ENCODE measurements around the gene TRIM36.

TRIM36 gene

GRCh38 chr5:115136294-115136693 is 33.4 kb downstream of the TRIM36 start:
- ATAC-seq, result no peak
- TF ChIP-seq TOX (CRISPR knock-in tag; IDR thresholded peaks at IDR 0.05; ENCODE audit: borderline replicate concordance), result no peak
- no peak for TF ChIP-seq ISL1 (CRISPR knock-in tag; IDR thresholded peaks at IDR 0.05)
- no peak for TF ChIP-seq CSDC2 (CRISPR knock-in tag; IDR thresholded peaks at IDR 0.05)

DNA sequence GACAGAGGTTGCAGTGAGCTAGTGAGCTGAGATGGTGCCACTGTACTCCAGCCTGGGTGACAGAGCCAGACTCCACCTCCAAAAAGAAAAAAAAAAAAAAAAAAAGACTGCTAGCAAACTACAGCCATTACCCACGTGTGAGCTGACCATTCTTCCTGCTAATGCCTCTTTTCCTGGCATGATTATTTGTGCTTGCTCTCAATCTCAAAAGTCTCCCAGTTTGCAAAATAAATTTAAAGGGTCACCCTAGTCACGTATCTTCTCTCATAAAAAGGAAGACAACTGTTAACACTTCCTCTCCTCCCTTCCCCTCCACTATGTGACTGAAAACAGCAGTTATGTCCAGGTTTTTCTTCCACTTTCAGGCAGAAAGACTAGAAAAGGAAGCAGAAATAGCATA is 37.2 kb downstream of the TRIM36 start:
- ATAC-seq, result no peak
- TF ChIP-seq ZNF565 (CRISPR knock-in tag; conservative IDR thresholded peaks at IDR 0.05; ENCODE audit: low read depth), result no peak
- TF ChIP-seq BACH2 (CRISPR knock-in tag; IDR thresholded peaks at IDR 0.05; ENCODE audit: borderline replicate concordance), result no peak
- no peak for TF ChIP-seq CREB5 (CRISPR knock-in tag; IDR thresholded peaks at IDR 0.05; ENCODE audit: low read depth)
- no peak for TF ChIP-seq CSRNP3 (CRISPR knock-in tag; IDR thresholded peaks at IDR 0.05)
- TF ChIP-seq GLIS3 (CRISPR knock-in tag; IDR thresholded peaks at IDR 0.05), result no peak
- no peak for TF ChIP-seq PATZ1 (CRISPR knock-in tag; IDR thresholded peaks at IDR 0.05; ENCODE audit: borderline replicate concordance)

GRCh38 chr5:115126303-115126702 is 43.4 kb downstream of the TRIM36 start:
- no peak for TF ChIP-seq TCF4 (CRISPR knock-in tag; IDR thresholded peaks at IDR 0.05; ENCODE audit: borderline replicate concordance)
- TF ChIP-seq CREB5 (CRISPR knock-in tag; IDR thresholded peaks at IDR 0.05; ENCODE audit: low read depth), result no peak
- TF ChIP-seq SNAI2 (CRISPR knock-in tag; IDR thresholded peaks at IDR 0.05), result no peak
- no peak for TF ChIP-seq ZNF8 (CRISPR knock-in tag; IDR thresholded peaks at IDR 0.05)
- TF ChIP-seq ISL1 (CRISPR knock-in tag; IDR thresholded peaks at IDR 0.05), result no peak
- no peak for TF ChIP-seq GLIS3 (CRISPR knock-in tag; IDR thresholded peaks at IDR 0.05)
- no peak for TF ChIP-seq ARNTL (CRISPR knock-in tag; IDR thresholded peaks at IDR 0.05; ENCODE audit: borderline replicate concordance, low read depth)
- no peak for TF ChIP-seq TSHZ2 (CRISPR knock-in tag; IDR thresholded peaks at IDR 0.05)
- no peak for TF ChIP-seq CSRNP3 (CRISPR knock-in tag; IDR thresholded peaks at IDR 0.05)
- no peak for TF ChIP-seq ZFP3 (CRISPR knock-in tag; IDR thresholded peaks at IDR 0.05)
- TF ChIP-seq ZFP30 (CRISPR knock-in tag; IDR thresholded peaks at IDR 0.05), result no peak
- no peak for TF ChIP-seq OSR1 (CRISPR knock-in tag; IDR thresholded peaks at IDR 0.05)
- no peak for ATAC-seq

DNA sequence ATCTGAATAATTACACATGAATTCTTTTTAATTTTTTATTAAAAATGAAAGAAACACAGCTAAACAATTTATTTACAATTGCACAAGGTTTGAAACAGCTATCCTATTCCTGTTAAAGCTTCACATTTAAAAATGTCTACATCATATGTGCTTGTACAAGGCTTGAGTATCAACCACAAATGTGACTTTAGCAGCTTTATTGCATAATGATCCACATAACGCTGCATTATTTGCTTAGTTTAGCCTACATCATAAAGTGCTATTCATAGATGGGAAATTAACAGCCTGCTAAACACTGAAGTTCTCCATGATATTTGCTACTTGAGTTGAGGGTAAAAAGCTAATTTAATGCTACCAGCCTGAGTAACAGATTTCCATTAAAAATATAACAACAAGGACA is 45.0 kb downstream of the TRIM36 start:
- ATAC-seq, result no peak
- TF ChIP-seq GLIS3 (CRISPR knock-in tag; IDR thresholded peaks at IDR 0.05), result no peak

Data from SK-N-SH treated with all-trans-retinoic acid at 6 μM for 48 hours (cell line).